ENCODE data around the gene S100A8.

Gene S100A8

GRCh38 chr1:153344718-153345025, 46.2 kb downstream of the S100A8 start:
- in situ Hi-C loops (cut with MboI; ENCODE audit: low pct_unique_long_range_greater_than_20kb, low sequenced_read_pairs, unreplicated experiment) = no loop called here
- no peak for TF ChIP-seq CTCF (IDR thresholded peaks at IDR 0.05; ENCODE audit: extremely low read depth, insufficient read depth, missing control alignments)
- no peak for DNase-seq (ENCODE audit: low spot score)

- in situ Hi-C loops (cut with MboI; ENCODE audit: low pct_unique_long_range_greater_than_20kb, low sequenced_read_pairs, unreplicated experiment) = no loop called here
- no peak for DNase-seq (ENCODE audit: low spot score)
- no peak for TF ChIP-seq CTCF (IDR thresholded peaks at IDR 0.05; ENCODE audit: extremely low read depth, insufficient read depth, missing control alignments)
Observed at GRCh38 chr1:153343811-153344717, 46.8 kb downstream of the S100A8 start.

- in situ Hi-C loops (cut with MboI; ENCODE audit: low pct_unique_long_range_greater_than_20kb, low sequenced_read_pairs, unreplicated experiment) = no loop called here
- TF ChIP-seq CTCF (IDR thresholded peaks at IDR 0.05; ENCODE audit: extremely low read depth, insufficient read depth, missing control alignments) = no peak
- DNase-seq (ENCODE audit: low spot score) = no peak
Observed at GRCh38 chr1:153343040-153343681, 47.7 kb downstream of the S100A8 start.

- in situ Hi-C loops (cut with MboI; ENCODE audit: low pct_unique_long_range_greater_than_20kb, low sequenced_read_pairs, unreplicated experiment) = no loop called here
- TF ChIP-seq CTCF (IDR thresholded peaks at IDR 0.05; ENCODE audit: extremely low read depth, insufficient read depth, missing control alignments) = no peak
- no peak for DNase-seq (ENCODE audit: low spot score)
Observed at GRCh38 chr1:153342178-153342577, 48.7 kb downstream of the S100A8 start.

- in situ Hi-C loops (cut with MboI; ENCODE audit: low pct_unique_long_range_greater_than_20kb, low sequenced_read_pairs, unreplicated experiment) = no loop called here
Observed at GRCh38 chr1:153341431-153341934, 49.4 kb downstream of the S100A8 start.

GRCh38 chr1:153340356-153340755, 50.5 kb downstream of the S100A8 start:
- in situ Hi-C loops (cut with MboI; ENCODE audit: low pct_unique_long_range_greater_than_20kb, low sequenced_read_pairs, unreplicated experiment) = no loop called here
- no peak for TF ChIP-seq CTCF (IDR thresholded peaks at IDR 0.05; ENCODE audit: extremely low read depth, insufficient read depth, missing control alignments)
- DNase-seq (ENCODE audit: low spot score) = no peak

More at GRCh38 chr1:153341431-153341934, 49.4 kb downstream of the S100A8 start:
- TF ChIP-seq CTCF (IDR thresholded peaks at IDR 0.05; ENCODE audit: extremely low read depth, insufficient read depth, missing control alignments) = no peak
- no peak for DNase-seq (ENCODE audit: low spot score)
